Nephron (organoid): ENCODE data around the gene CDC42BPG.

Experiments used
- H3K27ac Mint-ChIP-seq, 3 experiments: 2 replicates each; pipeline ENCODE4 v1.8.0; 2020; ENCODE audit warnings: mixed read lengths in 3 of 3, mild to moderate bottlenecking in 2 of 3, moderate library complexity in 1 of 3
- H3K27me3 Mint-ChIP-seq: 2 replicates; pipeline ENCODE4 v1.8.0; 2021; ENCODE audit warnings: low read depth, mild to moderate bottlenecking, moderate library complexity, mixed read lengths
- H3K36me3 Mint-ChIP-seq: 2 replicates; pipeline ENCODE4 v1.8.0; 2020; ENCODE audit warnings: low read depth, mixed read lengths
- H3K4me1 Mint-ChIP-seq: 2 replicates; pipeline ENCODE4 v1.8.0; 2020; ENCODE audit warnings: mixed read lengths
- H3K4me3 Mint-ChIP-seq, 3 experiments: 2 replicates each; pipeline ENCODE4 v1.8.0; 2020; ENCODE audit warnings: mild to moderate bottlenecking in 3 of 3, mixed read lengths in 3 of 3, moderate library complexity in 2 of 3
- H3K9me3 Mint-ChIP-seq: 2 replicates; pipeline ENCODE4 v1.8.0; 2020; ENCODE audit warnings: mixed read lengths
- CTCF ChIP-seq, 3 experiments: fragments of 200-600 bp; sonication (generic); IDR thresholded peaks; one replicate each; pipeline ENCODE4 v1.5.0; 2021; ENCODE audit warnings: antibody characterized with exemption in 3 of 3; ENCODE audit not compliant: unreplicated experiment in 3 of 3

The CDC42BPG gene

DNA sequence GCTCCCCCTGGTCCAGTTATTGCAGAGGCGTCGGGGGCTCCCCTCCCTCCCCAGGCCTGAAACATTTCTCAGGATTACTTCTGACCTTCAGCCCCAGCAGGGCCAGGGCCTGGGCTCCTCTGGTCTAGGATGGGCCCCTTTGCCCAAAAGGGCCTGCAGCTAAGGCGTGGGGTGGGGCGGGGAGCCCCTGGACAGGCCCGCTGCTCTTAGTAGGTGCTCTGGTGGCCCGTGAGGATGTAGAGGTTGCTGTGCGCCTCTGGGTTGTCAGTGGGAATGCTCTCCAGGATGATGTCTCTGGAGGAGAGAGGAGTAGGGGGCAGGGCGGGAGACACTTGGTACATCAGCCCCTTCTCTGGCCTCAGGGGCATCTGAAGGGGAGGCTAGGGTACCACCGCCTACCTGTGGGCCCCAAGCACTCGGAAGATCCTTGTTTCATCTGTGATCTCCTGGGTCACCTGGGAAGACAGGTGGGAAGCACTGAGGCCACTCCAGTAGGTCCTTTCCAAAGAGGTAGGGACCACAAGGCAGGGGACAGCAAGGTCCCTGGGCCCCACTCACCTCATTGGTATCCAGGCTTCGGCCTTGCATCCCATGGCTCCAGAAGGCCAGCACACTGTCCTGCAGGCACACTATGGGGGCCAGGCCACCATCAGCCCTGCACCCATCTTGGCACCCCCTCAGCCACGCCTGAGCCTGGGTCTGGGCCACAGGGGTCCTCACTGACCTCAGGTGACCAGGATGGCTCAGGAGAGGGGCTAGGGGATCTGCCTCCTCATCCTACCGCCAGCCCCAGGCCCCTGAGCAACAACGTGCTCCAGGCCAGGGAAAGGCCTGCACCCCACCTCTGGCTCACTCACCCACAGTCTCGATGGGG lies 54.9 kb downstream of the CDC42BPG start:
- Mint-ChIP-seq H3K36me3 (peaks cover 4% of the 10 kb centered on the region), H3K27me3 (peaks cover 4% of the 10 kb centered on the region), H3K9me3 (no peaks in the 10 kb centered on the region), H3K27ac (no peak overlapping the region), H3K4me1 (no peaks in the 10 kb centered on the region), H3K4me3 (no peak overlapping the region)
- TF ChIP-seq CTCF (IDR thresholded peaks at IDR 0.05; ENCODE audit: unreplicated experiment in 3 of 3) = no peak

DNA sequence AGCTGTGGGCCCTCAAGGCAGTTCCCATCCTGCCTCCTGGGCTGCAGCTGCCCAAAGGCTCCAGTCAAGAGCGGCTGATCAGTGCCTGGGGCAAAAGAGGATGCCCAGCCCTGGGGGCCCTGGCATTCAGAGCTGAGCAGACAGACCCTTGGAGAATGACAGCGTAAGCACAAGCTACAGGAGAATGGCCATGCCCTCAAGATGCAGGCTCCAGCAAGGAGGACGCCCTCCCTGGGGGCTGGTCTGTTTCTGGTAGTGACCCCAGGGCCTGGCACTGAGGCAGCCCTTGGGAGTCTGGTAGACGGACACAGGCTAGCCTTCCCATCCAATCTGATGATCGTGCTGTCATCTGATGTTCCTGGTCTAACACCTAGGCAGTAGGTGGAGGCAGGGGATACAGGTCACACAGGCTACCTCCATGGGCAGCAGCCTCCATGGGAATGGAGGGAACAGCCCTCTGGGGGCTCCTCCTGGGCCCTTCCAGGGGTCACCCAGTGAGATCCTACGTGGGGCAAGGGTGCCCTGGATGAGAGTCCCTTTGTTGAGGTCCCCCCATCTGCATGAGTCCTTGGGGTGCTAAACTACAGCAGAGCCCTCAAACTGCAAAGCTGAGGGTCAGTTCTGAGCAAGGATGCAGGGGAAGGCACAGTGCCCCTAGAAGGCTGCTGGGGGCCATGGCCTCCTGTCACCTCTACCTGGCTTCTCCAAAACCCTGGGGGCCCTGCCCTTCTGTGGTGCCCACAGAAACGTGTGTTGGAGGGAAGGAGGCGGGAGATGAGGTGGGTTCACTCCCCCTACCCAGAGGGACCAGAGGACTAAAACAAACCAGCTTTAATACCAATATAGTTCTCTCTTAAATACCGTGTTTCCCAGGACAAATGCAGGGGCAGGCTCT lies 55.9 kb downstream of the CDC42BPG start:
- Mint-ChIP-seq H3K4me1 (no peaks in the 10 kb centered on the region), H3K36me3 (peaks cover 4% of the 10 kb centered on the region), H3K27me3 (peaks cover 1% of the 10 kb centered on the region), H3K9me3 (no peaks in the 10 kb centered on the region), H3K27ac (no peak overlapping the region), H3K4me3 (no peak overlapping the region)
- no peak for TF ChIP-seq CTCF (IDR thresholded peaks at IDR 0.05; ENCODE audit: unreplicated experiment in 3 of 3)

DNA sequence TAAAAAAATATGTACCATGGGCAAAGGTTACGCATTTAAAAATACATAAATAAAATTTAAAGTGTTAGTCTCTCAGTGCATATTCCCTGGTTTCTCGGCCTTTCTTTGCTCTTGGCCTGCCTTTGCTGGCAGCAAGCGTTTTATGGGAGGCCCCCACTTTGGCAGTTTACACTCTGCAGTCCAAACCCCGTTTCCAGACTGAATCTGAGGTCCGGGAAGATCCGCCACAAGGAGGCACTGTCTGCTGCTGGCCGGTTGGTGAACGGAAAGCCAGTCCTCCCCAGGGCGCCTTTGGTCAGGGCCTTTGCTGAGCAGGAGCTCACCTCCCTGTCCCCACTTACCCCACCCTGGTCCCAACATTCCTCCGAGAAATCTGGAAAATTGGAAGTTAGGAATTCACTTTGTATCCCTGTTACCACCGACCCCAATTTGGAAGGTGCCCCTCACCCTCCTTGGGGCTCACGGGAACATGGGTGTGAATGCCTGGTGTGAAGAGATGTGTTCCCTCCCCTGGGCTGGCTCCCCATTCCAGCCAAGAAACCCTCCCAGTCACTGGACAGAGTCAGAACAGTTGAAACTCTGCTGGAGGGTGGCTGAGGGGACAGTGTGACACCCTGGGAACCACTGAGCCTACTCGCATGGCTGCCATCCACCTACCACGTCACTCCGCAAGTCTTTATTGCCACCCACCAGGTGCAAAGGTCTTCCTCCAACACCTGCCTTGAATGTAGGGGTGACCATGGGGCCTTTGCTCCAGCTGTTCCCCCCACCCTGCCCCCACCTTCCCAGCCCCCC lies 56.7 kb downstream of the CDC42BPG start:
- no peaks in the 10 kb centered on the region for H3K9me3 Mint-ChIP-seq
- H3K4me1 Mint-ChIP-seq = no peaks in the 10 kb centered on the region
- peaks cover 4% of the 10 kb centered on the region for H3K36me3 Mint-ChIP-seq
- peak; percentile 51 to 60 (median 59) for TF ChIP-seq CTCF (IDR thresholded peaks at IDR 0.05; ENCODE audit: unreplicated experiment in 3 of 3)
- H3K27me3 Mint-ChIP-seq = no peaks in the 10 kb centered on the region
- H3K27ac Mint-ChIP-seq = no peak overlapping the region
- H3K4me3 Mint-ChIP-seq = no peak overlapping the region

DNA sequence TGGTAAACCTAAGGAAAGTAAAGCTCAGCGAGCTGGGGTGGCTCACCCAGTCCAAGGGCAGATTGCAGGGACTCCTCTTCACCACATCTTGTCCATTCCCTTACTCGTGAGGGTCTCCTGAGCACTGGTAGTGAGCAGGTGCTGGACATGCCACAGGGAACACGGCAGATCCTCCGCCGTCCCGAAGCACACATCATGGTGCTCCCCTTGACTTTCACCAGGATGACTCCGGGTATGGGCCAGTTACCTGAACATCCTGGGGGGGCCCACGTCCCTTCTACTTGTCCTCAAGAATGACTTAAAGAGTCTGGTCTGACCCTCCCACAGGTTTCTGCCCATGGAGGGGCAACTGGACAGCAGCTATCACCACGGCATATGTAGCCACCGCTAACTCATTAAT lies 58.1 kb downstream of the CDC42BPG start:
- TF ChIP-seq CTCF (IDR thresholded peaks at IDR 0.05; ENCODE audit: unreplicated experiment in 3 of 3) = no peak
- H3K4me1 Mint-ChIP-seq = no peaks in the 10 kb centered on the region
- no peak overlapping the region for H3K27ac Mint-ChIP-seq
- no peaks in the 10 kb centered on the region for H3K9me3 Mint-ChIP-seq
- H3K4me3 Mint-ChIP-seq = no peak overlapping the region
- H3K27me3 Mint-ChIP-seq = no peaks in the 10 kb centered on the region
- H3K36me3 Mint-ChIP-seq = peaks cover 4% of the 10 kb centered on the region

DNA sequence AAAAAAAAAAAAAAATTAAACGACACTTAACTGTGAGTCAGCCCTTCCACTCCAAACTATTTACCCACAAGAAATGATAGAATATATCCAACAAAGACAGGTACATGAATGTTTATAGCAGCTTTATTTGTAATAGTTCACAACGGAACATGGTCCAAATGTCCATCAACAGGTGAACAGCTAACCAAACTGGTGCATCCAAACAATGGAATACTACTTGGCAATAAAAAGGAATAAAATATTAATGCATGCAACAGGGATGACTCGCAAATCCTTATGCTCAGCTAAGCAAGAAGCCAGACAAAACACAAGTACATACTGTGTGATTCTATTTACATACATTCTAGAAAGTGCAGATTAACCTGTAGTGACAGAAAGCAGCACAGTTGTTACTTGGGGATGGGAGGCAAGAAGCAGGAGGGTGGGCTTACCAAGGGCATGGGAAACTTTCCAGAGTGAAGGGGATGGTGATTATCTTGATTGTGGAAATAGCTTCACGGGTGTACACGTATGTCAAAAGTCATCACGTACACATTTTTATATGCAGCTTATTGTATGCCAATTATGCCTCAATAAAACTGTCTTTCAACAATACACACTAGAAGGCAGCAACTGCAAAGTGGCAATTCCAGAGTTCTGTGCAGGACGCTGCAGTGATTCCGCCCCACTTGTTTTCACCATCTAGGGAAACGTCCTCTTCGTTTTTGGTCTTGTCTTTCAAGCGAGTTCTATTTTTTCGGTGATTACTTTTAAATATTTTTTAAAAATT lies 59.5 kb downstream of the CDC42BPG start:
- H3K27me3 Mint-ChIP-seq = no peaks in the 10 kb centered on the region
- no peaks in the 10 kb centered on the region for H3K9me3 Mint-ChIP-seq
- no peak overlapping the region for H3K4me3 Mint-ChIP-seq
- H3K36me3 Mint-ChIP-seq = peaks cover 4% of the 10 kb centered on the region
- no peaks in the 10 kb centered on the region for H3K4me1 Mint-ChIP-seq
- H3K27ac Mint-ChIP-seq = no peak overlapping the region
- TF ChIP-seq CTCF (IDR thresholded peaks at IDR 0.05; ENCODE audit: unreplicated experiment in 3 of 3) = no peak
